ENCODE results near the gene MAP4K2. TPM values are rescaled to one million over a fixed set of nuclear protein-coding genes. Genes with fewer than 3 reads are reported as not detected.

MAP4K2 gene
- total and polyA plus RNA-seq, 9 of the 15 experiments (the other 6 are each of a cell fraction or from before 2014, with no cell fraction given): 0.13 to 14.5 (median 7.3) TPM

DNA sequence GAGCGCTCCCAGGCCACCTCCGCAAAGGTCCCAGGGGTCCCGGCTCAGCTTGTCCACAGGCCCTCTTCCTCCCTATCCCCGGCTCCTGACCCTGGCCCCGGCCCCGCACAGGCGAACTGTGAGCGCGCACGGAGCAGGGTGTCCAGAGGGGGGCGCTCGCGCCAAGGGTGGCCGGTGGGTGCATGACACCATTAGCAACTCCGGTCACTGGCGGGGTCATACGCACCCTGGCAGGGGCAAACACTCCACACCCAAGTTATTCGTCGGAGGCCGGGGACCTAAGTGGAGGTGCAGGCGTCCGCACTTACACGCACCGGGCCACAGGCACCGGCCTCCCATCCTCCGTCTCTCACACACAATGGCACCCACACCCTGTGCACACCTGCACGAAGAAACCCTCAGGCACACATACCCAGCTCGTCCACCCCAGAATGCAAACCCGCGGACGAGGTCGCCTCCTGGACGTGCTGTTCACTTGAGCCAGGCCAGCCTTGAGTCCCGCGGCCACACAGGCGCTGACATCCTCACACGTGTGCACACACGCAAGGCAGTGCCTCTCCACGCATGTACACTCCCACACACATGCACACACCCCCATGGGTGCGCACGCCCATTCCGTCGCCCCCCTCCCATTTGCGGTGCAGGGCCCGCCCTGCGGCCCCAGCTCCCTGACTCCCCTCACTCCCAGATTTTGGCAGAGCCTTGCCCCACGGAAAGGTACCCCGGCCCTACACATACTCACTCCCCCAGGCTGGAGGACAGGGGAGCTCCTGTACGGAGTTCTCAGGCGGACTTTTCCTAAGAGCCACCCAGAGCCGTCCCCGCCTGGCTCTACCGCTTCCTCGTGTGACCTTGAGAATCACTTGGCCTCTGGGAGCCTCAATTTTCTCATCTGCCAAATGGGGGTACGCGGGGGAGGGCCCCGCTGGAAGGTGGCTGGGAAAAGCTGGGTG lies 59.1 kb downstream of the MAP4K2 start, which contains the start of gene RASGRP2 (continued):
- TF ChIP-seq, protein P1, sequence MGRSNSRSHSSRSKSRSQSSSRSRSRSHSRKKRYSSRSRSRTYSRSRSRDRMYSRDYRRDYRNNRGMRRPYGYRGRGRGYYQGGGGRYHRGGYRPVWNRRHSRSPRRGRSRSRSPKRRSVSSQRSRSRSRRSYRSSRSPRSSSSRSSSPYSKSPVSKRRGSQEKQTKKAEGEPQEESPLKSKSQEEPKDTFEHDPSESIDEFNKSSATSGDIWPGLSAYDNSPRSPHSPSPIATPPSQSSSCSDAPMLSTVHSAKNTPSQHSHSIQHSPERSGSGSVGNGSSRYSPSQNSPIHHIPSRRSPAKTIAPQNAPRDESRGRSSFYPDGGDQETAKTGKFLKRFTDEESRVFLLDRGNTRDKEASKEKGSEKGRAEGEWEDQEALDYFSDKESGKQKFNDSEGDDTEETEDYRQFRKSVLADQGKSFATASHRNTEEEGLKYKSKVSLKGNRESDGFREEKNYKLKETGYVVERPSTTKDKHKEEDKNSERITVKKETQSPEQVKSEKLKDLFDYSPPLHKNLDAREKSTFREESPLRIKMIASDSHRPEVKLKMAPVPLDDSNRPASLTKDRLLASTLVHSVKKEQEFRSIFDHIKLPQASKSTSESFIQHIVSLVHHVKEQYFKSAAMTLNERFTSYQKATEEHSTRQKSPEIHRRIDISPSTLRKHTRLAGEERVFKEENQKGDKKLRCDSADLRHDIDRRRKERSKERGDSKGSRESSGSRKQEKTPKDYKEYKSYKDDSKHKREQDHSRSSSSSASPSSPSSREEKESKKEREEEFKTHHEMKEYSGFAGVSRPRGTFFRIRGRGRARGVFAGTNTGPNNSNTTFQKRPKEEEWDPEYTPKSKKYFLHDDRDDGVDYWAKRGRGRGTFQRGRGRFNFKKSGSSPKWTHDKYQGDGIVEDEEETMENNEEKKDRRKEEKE (IDR thresholded peaks at IDR 0.05; ENCODE audit: borderline replicate concordance in 1 of 2, control insufficient read depth in 1 of 2, low read depth in 2 of 2, low read length in 1 of 2): no peak
- TF ChIP-seq, protein P2, sequence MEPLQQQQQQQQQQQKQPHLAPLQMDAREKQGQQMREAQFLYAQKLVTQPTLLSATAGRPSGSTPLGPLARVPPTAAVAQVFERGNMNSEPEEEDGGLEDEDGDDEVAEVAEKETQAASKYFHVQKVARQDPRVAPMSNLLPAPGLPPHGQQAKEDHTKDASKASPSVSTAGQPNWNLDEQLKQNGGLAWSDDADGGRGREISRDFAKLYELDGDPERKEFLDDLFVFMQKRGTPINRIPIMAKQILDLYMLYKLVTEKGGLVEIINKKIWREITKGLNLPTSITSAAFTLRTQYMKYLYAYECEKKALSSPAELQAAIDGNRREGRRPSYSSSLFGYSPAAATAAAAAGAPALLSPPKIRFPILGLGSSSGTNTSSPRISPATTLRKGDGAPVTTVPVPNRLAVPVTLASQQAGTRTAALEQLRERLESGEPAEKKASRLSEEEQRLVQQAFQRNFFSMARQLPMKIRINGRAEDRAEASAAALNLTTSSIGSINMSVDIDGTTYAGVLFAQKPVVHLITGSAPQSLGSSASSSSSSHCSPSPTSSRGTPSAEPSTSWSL (CRISPR knock-in tag; IDR thresholded peaks at IDR 0.05; ENCODE audit: borderline replicate concordance): no peak
- TF ChIP-seq, protein P3, sequence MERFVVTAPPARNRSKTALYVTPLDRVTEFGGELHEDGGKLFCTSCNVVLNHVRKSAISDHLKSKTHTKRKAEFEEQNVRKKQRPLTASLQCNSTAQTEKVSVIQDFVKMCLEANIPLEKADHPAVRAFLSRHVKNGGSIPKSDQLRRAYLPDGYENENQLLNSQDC (CRISPR knock-in tag; IDR thresholded peaks at IDR 0.05): no peak
- TF ChIP-seq NR2C1 (IDR thresholded peaks at IDR 0.05): peak; percentile 54; the same call in 1 of the 2 replicates
- peak; percentile 72 for TF ChIP-seq NR2C1 (tag; IDR thresholded peaks at IDR 0.05)
- TF ChIP-seq, protein P4, sequence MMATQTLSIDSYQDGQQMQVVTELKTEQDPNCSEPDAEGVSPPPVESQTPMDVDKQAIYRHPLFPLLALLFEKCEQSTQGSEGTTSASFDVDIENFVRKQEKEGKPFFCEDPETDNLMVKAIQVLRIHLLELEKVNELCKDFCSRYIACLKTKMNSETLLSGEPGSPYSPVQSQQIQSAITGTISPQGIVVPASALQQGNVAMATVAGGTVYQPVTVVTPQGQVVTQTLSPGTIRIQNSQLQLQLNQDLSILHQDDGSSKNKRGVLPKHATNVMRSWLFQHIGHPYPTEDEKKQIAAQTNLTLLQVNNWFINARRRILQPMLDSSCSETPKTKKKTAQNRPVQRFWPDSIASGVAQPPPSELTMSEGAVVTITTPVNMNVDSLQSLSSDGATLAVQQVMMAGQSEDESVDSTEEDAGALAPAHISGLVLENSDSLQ (IDR thresholded peaks at IDR 0.05): no peak
- TF ChIP-seq, protein P5, sequence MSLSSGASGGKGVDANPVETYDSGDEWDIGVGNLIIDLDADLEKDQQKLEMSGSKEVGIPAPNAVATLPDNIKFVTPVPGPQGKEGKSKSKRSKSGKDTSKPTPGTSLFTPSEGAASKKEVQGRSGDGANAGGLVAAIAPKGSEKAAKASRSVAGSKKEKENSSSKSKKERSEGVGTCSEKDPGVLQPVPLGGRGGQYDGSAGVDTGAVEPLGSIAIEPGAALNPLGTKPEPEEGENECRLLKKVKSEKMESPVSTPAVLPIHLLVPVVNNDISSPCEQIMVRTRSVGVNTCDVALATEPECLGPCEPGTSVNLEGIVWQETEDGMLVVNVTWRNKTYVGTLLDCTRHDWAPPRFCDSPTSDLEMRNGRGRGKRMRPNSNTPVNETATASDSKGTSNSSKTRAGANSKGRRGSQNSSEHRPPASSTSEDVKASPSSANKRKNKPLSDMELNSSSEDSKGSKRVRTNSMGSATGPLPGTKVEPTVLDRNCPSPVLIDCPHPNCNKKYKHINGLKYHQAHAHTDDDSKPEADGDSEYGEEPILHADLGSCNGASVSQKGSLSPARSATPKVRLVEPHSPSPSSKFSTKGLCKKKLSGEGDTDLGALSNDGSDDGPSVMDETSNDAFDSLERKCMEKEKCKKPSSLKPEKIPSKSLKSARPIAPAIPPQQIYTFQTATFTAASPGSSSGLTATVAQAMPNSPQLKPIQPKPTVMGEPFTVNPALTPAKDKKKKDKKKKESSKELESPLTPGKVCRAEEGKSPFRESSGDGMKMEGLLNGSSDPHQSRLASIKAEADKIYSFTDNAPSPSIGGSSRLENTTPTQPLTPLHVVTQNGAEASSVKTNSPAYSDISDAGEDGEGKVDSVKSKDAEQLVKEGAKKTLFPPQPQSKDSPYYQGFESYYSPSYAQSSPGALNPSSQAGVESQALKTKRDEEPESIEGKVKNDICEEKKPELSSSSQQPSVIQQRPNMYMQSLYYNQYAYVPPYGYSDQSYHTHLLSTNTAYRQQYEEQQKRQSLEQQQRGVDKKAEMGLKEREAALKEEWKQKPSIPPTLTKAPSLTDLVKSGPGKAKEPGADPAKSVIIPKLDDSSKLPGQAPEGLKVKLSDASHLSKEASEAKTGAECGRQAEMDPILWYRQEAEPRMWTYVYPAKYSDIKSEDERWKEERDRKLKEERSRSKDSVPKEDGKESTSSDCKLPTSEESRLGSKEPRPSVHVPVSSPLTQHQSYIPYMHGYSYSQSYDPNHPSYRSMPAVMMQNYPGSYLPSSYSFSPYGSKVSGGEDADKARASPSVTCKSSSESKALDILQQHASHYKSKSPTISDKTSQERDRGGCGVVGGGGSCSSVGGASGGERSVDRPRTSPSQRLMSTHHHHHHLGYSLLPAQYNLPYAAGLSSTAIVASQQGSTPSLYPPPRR (CRISPR knock-in tag; IDR thresholded peaks at IDR 0.05; ENCODE audit: borderline replicate concordance): peak; percentile 78; the same call in 1 of the 2 replicates
- TF ChIP-seq ZNF224 (CRISPR knock-in tag; IDR thresholded peaks at IDR 0.05): no peak
- no peak for TF ChIP-seq ZNF253 (CRISPR knock-in tag; conservative IDR thresholded peaks at IDR 0.05)
- TF ChIP-seq SRSF3 (IDR thresholded peaks at IDR 0.05; ENCODE audit: insufficient read depth, low read length): no peak
- TF ChIP-seq, protein P6, sequence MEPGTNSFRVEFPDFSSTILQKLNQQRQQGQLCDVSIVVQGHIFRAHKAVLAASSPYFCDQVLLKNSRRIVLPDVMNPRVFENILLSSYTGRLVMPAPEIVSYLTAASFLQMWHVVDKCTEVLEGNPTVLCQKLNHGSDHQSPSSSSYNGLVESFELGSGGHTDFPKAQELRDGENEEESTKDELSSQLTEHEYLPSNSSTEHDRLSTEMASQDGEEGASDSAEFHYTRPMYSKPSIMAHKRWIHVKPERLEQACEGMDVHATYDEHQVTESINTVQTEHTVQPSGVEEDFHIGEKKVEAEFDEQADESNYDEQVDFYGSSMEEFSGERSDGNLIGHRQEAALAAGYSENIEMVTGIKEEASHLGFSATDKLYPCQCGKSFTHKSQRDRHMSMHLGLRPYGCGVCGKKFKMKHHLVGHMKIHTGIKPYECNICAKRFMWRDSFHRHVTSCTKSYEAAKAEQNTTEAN (CRISPR knock-in tag; IDR thresholded peaks at IDR 0.05): no peak

Measured in K562 (cell line).